AG04450 (cell line): ENCODE measurements around the gene NCOA7. TPM values are rescaled to one million over a fixed set of nuclear protein-coding genes. Genes with fewer than 3 reads are reported as not detected.
"Not testable (repeated sequence)": the region's sequence is repeated elsewhere in the genome, so short reads cannot be mapped to it uniquely, and the experiment has no call there.

Experiments
- CTCF ChIA-PET: fragments of 300-600, 350-600 bp; formaldehyde crosslinking; extraction: SDS; loops from one replicate; lab custom pipeline; 2022; ENCODE audit warnings: antibody characterized with exemption, inconsistent platforms; lab: Charles Lee
- POLR2A ChIA-PET: fragments of 350-600 bp; formaldehyde crosslinking; extraction: SDS; loops from one replicate; lab custom pipeline; 2021; ENCODE audit warnings: antibody characterized with exemption, inconsistent platforms; lab: Yijun Ruan, JAX
- DNase-seq: peaks from one replicate; pipeline ENCODE4 v3.0.0-alpha.2; 2011; ENCODE audit warnings: low read depth, low spot score
- H3K27ac ChIP-seq: one replicate; pipeline ENCODE4 v1.5.1; 2012; ENCODE audit warnings: low read depth, low read length, control low read depth
- H3K27me3 ChIP-seq: one replicate; pipeline ENCODE4 v1.6.0; 2012; ENCODE audit warnings: low read length; ENCODE audit not compliant: control insufficient read depth, insufficient read depth
- H3K4me3 ChIP-seq: 2 replicates; pipeline ENCODE4 v1.5.1; 2011; ENCODE audit warnings: mild to moderate bottlenecking, low read depth, low read length, control low read depth
- H3K9me3 ChIP-seq: 2 replicates; pipeline ENCODE4 v1.5.1; 2012; ENCODE audit warnings: low read length; ENCODE audit not compliant: control insufficient read depth, insufficient read depth
- CTCF ChIP-seq: IDR thresholded peaks from 2 replicates; pipeline ENCODE4 v1.5.1; 2011; ENCODE audit warnings: low read depth, low read length, control low read depth, inconsistent platforms
- polyA plus RNA-seq: library from polyadenylated mRNA; depleted of rRNA; stranded (reverse); fragments of >200 nt; gene quantifications from 2 replicates; pipeline ENCODE4 v1.2.3, GENCODE V29; 2011

The NCOA7 gene
- polyA plus RNA-seq, 1 experiment = 21.5 TPM

- CTCF ChIA-PET = no interaction called here
- TF ChIP-seq CTCF = no peak
Observed at GRCh38 chr6:125802383-125802782, 11.6 kb downstream of the NCOA7 start.

GRCh38 chr6:125802943-125803377 lies 12.2 kb downstream of the NCOA7 start:
- no peaks in the 10 kb centered on the region for H3K9me3 ChIP-seq
- POLR2A ChIA-PET = no interaction called here
- no peaks in the 10 kb centered on the region for H3K27me3 ChIP-seq
- no peak overlapping the region for H3K27ac ChIP-seq
- H3K4me3 ChIP-seq = no peak overlapping the region
- CTCF ChIA-PET = no interaction called here
- DNase-seq = no peak
- TF ChIP-seq CTCF = no peak

More at GRCh38 chr6:125802383-125802782, 11.6 kb downstream of the NCOA7 start:
- no peaks in the 10 kb centered on the region for H3K9me3 ChIP-seq
- no peak overlapping the region for H3K4me3 ChIP-seq
- no peaks in the 10 kb centered on the region for H3K27me3 ChIP-seq
- DNase-seq = no peak
- POLR2A ChIA-PET = no interaction called here
- no peak overlapping the region for H3K27ac ChIP-seq

GRCh38 chr6:125804264-125804663 lies 13.5 kb downstream of the NCOA7 start:
- H3K27me3 ChIP-seq = no peaks in the 10 kb centered on the region
- CTCF ChIA-PET = interaction anchor here (0.7 to 1.4 kb wide), 4 partner anchors 12 to 551 kb away, joined by 3 to 6 read pairs (median 3); partner anchors contain the start of gene HINT3
- H3K4me3 ChIP-seq = no peak overlapping the region
- no peak for TF ChIP-seq CTCF
- no peak overlapping the region for H3K27ac ChIP-seq
- no peak for DNase-seq
- POLR2A ChIA-PET = interaction anchor here (0.6 kb wide), 1 partner anchor 17 kb away, joined by 3 read pairs; no protein-coding TSS in a partner anchor
- H3K9me3 ChIP-seq = no peaks in the 10 kb centered on the region

- H3K4me3 ChIP-seq, H3K27ac ChIP-seq, H3K27me3 ChIP-seq, H3K9me3 ChIP-seq, DNase-seq: not testable (repeated sequence)
- CTCF ChIA-PET = interaction anchor here (0.7 to 1.4 kb wide), 4 partner anchors 13 to 552 kb away, joined by 3 to 6 read pairs (median 3); partner anchors contain the start of gene HINT3
- POLR2A ChIA-PET = interaction anchor here (0.6 kb wide), 1 partner anchor 18 kb away, joined by 3 read pairs; no protein-coding TSS in a partner anchor
Observed at GRCh38 chr6:125804866-125805425, 14.2 kb downstream of the NCOA7 start.

GRCh38 chr6:125806813-125807212 lies 16.1 kb downstream of the NCOA7 start:
- POLR2A ChIA-PET = interaction anchor here (1.0 kb wide), 1 partner anchor 16 kb away, joined by 3 read pairs; the partner anchor contains the start of gene NCOA7
- DNase-seq = no peak
- CTCF ChIA-PET = interaction anchor here (1.1 to 1.4 kb wide), 2 partner anchors 15 to 149 kb away, joined by 3 to 5 read pairs; no protein-coding TSS in a partner anchor
- H3K9me3 ChIP-seq = no peaks in the 10 kb centered on the region
- TF ChIP-seq CTCF = no peak
- H3K27me3 ChIP-seq = no peaks in the 10 kb centered on the region
- H3K27ac ChIP-seq = no peak overlapping the region
- H3K4me3 ChIP-seq = no peak overlapping the region
